LNCaP clone FGC (cell line): ENCODE results near the gene TUBB2B.
A peak's percentile ranks its signal among the peaks of the same experiment; 100 is the strongest.
"Not testable (repeated sequence)": the region's sequence is repeated elsewhere in the genome, so short reads cannot be mapped to it uniquely, and the experiment has no call there.

Experiments used
- DNase-seq: peaks from one replicate; pipeline ENCODE4 v3.0.0-alpha.2; 2011; ENCODE audit warnings: low read depth
- H3K4me3 ChIP-seq: 2 replicates; pipeline ENCODE4 v1.5.1; 2011; ENCODE audit warnings: mild to moderate bottlenecking, low read depth, low read length, control low read depth
- TF ChIP-seq, protein P1 (sequence below): IDR thresholded peaks from 2 replicates; pipeline ENCODE4 v1.5.1; 2012; ENCODE audit warnings: mild to moderate bottlenecking; ENCODE audit not compliant: control insufficient read depth, insufficient read depth; ENCODE audit errors: extremely low read depth

TUBB2B gene

GRCh38 chr6:3186974-3187382 is 40.5 kb downstream of the TUBB2B start:
- DNase-seq: no peak
- TF ChIP-seq, protein P1, sequence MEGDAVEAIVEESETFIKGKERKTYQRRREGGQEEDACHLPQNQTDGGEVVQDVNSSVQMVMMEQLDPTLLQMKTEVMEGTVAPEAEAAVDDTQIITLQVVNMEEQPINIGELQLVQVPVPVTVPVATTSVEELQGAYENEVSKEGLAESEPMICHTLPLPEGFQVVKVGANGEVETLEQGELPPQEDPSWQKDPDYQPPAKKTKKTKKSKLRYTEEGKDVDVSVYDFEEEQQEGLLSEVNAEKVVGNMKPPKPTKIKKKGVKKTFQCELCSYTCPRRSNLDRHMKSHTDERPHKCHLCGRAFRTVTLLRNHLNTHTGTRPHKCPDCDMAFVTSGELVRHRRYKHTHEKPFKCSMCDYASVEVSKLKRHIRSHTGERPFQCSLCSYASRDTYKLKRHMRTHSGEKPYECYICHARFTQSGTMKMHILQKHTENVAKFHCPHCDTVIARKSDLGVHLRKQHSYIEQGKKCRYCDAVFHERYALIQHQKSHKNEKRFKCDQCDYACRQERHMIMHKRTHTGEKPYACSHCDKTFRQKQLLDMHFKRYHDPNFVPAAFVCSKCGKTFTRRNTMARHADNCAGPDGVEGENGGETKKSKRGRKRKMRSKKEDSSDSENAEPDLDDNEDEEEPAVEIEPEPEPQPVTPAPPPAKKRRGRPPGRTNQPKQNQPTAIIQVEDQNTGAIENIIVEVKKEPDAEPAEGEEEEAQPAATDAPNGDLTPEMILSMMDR: no peak
- no peak overlapping the region for H3K4me3 ChIP-seq

DNA sequence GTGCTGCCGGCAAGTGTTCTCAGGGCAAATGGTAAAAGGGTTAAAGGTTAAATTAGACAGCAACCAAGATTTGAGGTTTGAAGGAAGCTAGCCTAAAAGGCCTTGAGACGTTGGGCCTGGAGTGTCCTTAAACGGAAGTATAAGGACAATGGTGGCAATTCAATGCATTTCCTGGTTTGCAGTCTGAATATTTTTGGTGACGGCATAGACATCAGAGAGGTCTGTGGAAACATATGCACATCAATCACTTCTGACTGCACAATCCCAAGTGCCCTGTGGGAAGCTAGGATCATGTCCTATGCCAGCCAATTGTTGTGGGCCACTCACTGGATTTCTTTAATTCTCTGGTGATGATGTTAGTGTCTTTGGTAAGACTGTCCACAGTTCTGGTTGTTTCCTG is 44.4 kb downstream of the TUBB2B start:
- TF ChIP-seq, protein P1: no peak
- no peak for DNase-seq
- no peak overlapping the region for H3K4me3 ChIP-seq

DNA sequence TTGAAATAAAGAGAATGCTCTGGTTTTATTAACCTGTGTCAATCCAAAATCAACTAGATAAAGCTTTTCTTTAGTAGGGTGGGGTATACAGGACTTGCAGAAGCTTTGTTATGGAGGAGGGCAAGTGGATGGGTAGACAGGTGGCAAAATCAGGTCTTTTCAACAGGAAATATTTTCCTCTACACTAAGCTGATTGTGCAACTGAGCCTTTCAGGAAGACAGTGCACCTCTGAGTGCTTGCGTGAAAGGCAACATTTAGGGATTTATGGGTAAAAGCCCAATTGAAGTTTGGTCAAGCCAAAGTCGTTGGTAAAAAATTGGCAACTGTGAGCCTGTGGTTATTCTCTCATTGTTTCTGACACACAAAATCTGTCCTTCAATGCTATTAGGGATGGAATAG is 46.3 kb downstream of the TUBB2B start:
- TF ChIP-seq, protein P1: no peak
- no peak for DNase-seq
- no peak overlapping the region for H3K4me3 ChIP-seq

DNA sequence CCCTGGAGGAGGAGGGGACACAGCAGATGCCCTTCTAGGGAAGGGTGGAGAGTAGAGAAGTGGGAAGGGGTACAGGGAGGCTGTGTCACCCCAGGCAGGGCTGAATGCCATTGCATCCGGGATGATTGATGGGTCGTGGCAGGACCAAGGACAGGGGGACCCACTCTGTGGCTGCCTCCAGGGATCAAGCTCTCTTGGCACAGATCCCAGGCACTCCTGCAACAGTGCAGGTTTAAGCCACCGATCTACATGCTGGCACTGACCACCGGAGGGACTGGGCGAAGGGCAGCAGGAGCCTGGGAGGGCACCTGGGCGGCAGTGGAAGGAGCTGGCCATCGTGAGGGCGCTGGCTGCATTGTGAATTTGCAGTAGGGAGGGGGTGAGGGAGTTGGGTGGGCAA is 47.5 kb downstream of the TUBB2B start:
- H3K4me3 ChIP-seq, DNase-seq: not testable (repeated sequence)

- not testable (repeated sequence) for H3K4me3 ChIP-seq
- peak; percentile 50 for DNase-seq
These were observed 48.8 kb downstream of the TUBB2B start for GRCh38 chr6:3178666-3179065.

GRCh38 chr6:3176562-3177355 is 50.7 kb downstream of the TUBB2B start:
- TF ChIP-seq, protein P1: no peak
- no peak for DNase-seq
- H3K4me3 ChIP-seq: no peak overlapping the region

DNA sequence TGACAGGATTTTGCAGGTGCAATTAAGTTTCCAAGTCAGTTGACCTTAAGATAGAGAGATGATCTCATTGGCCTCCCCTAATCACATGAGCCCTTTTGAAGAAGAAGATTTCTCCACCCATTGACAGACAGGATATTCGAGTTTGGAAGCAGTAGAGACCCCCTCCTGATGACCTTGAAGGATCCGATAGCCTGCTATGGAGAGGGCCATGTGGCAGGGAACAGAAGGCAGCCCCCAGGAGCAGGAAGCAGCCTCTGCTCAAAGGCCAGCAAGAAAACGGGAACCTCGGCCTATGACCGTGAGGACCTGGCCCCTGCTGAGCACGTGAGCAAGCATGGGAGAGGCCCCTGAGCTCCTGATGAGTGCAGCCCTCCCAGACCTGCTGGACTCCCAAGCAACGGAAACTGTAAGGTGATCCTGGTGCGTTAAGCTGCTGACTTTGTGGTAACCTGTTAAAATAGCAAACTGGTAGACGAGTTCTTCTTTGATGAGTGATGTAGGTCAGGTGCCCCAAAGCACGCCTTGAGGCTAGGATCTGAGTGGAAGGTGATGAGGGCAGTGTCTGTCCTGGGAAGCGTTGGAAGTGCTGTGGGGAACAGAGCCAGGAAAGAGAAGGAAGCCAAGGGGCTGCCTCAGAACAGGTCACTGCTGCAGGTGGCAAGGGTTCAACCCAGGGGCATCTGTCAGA is 51.6 kb downstream of the TUBB2B start:
- no peak for DNase-seq
- TF ChIP-seq, protein P1: no peak

More for the DNA sequence above, 51.6 kb downstream of the TUBB2B start:
- H3K4me3 ChIP-seq: no peak overlapping the region
